Activated T-cell treated with anti-CD3 and anti-CD28 coated beads, Interleukin-2, amount 50 U/mL, for 1 hour (primary cell): ENCODE results near the gene WNT3.

Source experiments
- DNase-seq: peaks from one replicate; pipeline ENCODE4 v3.0.0-alpha.2; 2020

Gene WNT3

DNA sequence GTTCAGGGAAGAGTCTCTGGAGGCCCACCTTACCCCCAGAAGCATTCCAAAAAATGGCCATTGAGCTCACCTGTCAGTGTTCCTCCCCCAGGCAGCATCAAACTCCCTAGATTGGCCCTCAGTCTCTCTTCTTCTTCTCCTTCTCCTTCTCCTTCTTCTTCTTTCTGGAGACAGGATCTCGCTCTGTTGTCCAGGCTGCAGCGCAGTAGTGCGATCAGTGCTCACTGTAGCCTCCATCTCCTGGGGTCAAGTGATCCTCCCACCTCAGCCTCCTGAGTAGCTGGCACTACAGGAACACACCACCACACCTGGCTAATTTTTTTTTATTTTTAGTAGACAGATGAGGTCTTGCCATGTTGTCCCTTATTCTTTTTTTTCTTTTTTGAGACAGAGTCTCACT, 16.4 kb upstream of the WNT3 start:
- DNase-seq = no peak

DNA sequence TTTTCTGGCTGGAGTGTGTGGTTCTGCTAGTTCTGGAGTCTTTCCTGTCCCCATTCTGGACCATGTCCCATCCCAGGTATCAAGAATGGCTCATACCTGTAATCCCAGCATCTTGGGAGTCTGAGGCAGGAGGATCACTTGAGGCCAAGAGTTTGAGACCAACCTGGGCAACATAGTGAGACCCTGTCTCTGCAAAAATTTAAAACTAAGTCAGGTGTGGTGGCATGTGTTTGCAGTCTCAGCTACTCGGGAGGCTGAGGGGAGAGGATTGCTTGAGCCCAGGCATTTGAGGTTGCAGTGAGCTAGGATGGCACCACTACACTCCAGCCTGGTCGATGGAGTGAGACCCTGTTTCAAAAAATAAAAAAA, 15.3 kb upstream of the WNT3 start:
- no peak for DNase-seq

DNA sequence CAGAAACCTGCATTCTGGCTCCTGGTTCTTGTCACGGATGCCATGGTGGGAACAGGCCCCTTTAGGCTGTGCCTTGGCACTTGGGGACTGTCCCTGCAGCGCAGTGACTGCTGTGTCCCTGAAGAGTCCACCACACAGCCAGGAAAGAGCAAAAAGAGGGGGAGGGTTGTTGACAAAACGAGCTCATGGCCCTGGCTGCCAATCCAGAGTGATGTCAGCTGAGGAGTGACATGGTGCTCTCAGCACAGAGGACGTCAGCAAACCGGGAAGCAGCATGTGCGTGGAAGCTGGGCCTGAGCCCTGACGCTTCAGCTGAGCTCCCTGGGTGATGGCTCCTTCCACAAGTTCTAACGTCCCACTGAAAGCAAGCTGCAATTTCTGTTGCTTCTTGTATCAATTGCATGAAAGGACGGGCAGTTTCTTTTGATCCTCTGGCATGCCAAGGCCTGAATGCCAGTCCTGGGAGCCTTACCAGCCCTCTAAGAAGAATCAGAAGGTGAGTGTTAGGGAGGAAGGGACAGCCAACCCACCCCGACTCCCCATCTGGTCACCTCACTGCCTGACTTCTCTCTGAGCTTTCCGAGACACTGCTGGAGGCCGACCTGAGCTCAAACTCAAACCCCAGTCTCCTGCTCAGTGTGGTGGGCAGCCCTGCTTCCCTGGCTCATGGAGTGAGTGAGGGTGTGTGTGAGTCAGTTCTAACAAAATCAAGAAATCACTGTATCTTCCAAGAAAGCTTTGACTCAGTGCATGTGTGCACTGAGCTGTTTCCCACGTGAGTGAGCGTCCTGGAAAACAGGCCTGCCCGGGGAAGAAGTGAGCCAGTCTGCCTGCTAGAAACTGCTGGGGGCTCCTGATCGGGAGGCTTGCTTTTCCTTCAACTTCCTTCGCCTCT, 14.7 kb upstream of the WNT3 start:
- DNase-seq = no peak

DNA sequence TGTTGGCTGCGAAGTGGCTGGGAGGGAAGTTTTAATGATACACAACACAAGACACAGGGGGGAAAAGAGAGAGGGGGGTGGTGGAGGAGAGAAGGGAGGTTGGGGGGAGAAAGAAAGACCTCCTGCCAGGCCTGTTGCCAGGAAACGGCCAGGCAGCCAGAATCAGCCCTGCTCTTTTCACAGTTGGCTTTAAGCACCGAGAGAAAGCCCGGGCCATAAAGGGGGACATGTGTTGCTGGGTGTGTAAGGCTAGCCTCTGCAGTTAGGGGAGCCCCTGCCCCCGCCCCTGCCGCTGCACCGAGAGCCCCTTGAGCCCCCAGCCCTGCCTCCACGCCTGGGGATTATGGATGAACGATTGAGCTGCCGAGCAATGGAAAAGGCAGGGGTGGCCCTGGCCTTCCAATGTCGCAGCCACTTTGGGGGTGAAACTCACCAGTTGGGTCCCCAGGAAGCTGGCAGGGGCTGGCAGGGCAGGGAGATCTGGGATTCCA, 13.9 kb upstream of the WNT3 start:
- DNase-seq = no peak

DNA sequence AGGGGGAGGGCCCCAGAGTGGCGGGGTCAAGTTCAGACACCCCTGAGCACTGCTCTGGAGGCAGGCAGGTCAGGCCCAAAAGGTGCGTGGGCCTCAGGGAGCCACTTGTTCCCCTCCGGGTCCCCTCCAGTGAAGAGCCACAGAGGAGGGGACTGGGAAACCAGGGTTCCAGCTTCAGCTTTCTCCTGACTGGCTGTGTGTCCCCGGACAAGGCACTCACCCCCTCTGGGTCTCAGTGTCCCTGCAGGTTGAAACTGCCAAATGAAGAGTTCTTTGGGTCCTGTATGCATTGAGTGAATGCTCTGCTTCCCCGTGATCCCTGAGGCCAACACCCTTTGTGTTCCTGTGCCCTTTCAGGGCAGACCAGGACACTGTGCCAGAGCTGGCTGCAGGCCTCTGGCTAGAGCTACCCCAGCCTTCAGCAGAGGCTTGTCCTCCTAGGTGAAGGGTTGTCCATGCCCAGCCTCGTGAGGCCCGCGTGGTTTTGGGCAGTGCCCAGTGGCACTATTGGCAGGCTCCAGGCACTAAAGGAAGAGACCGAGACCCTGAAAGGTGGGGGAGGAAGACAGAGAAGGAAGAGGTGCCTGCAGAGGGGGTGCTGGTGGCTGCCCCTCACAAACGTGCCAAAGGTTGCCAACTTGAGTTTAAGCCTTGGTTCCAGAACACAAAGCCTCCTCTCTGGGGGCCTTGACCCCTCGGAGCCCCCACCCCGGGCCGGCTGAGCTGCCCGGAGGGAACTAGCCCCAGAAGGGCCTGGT, 13.3 kb upstream of the WNT3 start:
- DNase-seq = no peak

DNA sequence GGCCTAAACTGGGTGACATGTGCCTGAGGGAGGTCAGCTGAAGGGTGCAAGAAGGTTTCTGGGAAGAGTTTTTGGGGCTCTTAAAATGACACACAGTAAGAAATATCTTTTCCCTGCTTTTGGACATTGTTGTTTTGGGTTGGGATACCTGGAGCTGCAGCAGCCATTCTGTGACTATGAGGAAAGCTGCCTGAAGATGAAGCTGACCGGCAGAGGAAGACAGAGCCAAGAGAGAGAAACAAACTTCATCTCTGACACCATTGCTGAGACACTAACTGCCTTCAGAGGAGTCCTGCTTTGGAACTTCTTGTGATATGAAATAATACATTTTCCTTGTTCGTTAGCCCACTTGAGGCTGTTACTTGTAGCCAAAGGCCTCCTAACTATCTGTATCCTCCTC, 8.8 kb upstream of the WNT3 start:
- no peak for DNase-seq

DNA sequence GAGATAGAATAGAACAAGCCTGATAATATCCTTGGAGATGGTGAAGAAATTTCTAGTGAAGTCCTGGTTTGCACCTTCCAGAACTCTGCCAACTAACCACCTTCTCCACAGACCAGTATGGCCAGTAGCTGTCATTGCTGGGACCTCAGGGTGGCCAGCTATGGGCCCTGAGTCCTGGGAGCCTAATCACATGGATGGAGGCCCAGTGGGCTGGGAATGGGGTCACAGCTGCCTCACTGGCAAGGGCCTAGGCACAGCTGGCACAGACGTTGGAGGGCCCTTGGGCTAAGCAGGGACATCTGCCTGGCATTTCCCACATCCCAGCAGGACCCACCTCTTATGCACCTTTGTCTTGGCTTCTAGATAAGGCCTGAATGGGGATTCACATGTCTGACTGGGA, 7.6 kb upstream of the WNT3 start:
- no peak for DNase-seq

DNA sequence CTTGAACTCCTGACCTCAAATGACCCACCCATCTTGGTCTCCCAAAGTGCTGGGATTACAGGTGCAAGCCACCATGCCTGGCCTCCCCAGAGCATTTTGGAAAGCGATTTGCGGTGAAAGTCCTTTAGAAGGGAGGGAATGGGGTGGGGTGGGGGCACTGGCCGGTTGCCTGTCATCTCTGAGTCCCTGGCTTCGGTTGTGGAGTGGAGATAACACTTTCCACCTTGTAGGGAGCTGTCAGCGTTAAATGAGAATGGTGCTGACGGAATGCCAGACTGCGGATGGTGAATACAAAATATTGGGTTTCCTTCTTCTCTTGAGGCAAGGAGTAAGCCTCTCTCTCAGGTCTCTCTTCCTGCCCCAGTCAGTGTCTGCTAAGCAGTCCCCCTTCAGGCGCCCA, 5.2 kb upstream of the WNT3 start:
- no peak for DNase-seq

DNA sequence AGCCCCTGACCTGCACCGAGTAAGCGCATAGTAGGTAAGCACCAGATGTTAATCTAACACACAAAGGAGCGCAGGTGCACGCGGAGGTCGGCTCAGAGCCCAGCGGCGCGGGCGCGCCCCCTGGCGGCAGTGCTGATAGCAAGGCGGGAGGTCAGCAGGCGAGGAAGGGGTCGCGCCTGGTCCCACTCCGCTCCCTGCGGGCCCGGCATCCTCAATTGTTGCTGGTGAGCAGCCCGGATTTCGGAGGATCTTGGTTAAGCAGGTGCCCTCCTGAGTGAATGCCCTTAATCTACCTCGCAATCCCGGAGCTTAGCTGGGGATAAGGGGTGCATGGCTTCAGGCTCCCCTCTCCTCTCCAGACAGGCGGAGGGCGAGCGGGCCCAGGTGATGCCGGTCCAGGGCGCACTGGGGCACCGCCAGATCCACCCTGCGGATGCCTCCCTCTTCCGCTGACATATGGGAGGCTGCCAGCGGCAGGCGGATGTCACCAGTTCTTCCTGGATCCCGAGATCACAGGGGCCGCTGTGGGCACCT, 4.0 kb upstream of the WNT3 start:
- DNase-seq = peak; percentile 52

DNA sequence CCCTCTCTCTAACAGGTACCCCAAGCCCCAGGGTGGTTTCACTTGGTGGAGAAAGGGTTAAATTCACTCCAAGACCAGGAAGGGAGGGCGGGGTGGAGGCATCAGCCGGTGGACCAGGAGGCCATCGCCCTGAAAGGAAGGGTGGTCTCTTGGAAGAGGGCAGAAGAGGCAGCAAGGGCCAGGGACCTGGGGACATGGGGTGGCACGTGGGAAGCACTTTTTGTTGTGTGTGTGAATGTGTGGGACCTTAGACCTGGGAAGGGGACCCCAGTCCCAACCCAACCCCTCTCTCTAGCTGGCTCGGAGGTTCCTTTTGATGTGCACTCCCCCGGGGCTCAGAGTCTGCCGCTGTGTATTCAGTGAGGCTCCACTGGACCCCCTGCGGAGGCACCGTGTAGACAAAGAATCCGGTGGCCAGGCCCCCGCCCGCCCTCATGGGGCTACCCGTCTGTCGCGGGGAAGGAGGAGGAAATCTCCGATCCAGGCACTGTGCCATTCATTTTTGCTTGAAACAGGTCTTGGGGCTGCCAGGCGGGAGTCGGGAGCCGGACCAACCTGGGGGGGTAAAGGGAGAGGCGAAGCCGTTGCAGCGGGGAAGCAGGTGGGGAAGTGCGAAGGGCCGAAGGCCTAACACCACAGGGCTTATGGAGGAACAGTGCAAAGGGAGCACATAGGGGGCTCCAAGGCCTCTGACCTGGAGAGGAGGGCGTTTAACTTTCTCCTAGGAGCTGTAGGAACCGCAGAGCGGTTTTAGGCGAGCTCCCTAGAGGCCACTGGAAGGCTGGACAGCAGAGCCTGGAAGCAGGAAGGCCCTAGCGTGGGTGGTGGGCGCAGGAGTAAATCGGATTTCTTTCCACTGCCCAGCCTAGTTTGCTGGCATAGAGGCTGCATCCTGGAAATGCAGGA, 3.2 kb upstream of the WNT3 start:
- DNase-seq = no peak

DNA sequence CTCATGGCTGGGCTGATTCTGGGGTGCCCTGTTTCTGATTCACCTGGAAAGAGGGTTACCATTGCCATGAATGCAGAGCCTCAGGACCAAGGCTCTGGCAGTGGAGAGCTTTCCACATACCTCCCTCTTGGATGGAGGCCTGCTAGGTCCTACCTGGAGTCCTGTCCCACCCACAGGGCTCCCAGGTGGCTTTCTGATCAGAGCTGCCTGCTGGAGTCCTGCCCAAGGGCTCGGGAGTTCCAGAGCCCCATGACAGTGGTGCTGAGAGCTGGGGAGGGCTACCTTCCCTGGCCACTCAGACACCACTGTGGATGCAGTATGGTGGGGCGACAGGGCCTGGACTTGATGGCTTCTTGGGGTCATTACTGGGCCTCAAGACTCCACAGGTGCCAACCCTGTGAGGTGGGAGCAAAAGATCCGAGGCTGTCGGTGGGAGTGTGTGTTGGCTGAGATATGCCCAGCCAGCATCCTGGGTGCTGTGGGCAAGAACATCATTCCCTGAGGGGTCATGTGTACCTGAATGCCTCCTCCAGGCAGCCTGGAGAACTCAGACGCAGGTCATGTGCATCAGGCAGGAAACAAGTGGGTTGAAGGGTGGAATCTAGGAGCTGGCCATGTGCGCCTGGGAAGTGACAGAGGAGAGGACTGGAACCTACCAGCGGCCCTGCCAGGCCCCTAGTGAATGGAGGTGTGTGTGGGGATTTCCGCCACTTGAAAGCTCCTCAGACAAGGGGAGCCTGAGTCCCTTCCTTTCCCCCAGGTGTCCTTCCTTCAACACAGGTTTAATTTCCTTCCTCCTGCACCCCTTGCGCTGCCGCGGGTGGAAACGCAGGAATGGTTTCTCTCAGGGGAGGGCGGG, 2.3 kb upstream of the WNT3 start:
- DNase-seq = no peak

DNA sequence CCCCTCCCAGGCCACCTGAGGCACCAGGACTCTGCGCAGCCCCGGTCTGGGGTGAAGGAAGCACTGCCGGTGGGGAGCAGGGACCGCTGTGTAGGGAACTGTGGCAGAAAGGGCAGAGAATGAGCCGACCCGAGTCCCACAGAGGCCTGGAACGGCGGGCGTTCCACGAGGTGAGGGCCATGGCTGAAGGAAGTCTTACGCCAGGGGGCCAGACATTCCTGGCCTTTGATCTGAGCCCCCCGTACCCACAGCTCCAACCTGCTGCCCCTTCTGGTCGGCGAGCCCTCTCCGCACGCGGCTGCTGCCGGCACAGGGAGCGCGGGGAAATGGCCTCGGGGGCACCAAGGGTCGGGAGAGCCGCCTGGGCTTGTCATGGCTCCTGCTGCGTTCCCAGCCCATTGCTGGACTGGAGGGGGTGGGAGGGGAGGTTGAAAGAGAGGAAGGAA, 1.4 kb upstream of the WNT3 start:
- no peak for DNase-seq

DNA sequence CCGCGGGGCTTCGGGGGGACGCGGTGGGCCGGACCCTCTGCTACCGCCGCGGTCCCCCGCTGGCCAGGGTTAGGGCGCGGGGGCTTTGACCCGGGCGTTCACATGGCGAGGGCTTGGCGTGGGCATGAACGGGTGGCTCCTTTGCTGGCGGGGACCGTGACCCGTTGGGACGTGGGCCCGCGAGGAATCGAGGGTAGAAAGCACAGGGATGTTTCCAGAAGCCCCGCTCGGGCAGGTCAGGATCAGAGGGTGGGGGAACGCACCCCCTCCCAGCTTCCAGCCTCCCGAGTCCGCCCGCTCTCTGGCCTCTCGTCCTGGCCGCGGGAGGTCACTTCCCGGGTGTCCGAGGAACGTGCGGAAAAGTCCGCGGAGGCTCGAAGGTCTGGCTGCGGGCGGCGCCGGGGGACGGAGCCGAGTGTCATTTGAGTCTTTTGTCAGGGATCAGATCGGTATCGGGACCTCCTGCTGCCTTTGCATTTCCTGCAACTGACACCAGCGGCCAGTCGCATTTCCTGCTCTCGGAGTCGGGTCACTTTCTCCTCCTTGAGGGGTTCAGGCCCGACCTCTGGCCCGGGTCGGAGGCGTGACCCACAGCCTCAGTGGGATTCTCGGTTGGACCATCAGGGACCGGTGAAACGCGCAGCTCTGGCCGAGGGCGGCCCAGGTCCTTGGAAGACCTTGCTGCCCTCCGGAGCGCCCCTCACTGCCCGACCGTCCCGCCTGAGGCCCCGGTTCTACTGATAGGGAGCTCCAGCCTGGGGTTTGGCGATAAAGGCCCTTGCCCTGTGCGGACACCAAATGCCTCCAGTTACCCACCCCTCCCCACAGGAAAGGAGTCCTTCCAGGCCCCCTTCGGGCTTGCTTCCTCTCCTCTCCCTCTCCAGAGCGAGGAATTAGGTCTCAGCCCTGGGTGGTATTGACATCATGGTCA, 702 bp upstream of the WNT3 start:
- DNase-seq = no peak

DNA sequence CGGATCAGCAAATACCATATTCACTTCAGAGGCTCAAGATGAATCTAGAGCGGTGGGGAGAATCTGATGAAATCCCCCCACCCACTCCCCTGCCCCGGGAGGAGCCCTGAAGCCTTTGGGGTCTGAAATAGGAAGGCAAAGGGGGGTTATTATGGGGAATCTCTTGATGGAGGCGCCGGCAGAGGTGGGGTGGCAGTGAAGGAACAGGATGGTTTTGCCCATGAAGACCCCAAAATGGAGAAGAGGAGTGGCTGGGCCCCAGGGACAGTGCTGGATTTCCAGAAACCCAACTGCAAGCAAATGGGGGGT, 637 bp downstream of the WNT3 start:
- DNase-seq = no peak

DNA sequence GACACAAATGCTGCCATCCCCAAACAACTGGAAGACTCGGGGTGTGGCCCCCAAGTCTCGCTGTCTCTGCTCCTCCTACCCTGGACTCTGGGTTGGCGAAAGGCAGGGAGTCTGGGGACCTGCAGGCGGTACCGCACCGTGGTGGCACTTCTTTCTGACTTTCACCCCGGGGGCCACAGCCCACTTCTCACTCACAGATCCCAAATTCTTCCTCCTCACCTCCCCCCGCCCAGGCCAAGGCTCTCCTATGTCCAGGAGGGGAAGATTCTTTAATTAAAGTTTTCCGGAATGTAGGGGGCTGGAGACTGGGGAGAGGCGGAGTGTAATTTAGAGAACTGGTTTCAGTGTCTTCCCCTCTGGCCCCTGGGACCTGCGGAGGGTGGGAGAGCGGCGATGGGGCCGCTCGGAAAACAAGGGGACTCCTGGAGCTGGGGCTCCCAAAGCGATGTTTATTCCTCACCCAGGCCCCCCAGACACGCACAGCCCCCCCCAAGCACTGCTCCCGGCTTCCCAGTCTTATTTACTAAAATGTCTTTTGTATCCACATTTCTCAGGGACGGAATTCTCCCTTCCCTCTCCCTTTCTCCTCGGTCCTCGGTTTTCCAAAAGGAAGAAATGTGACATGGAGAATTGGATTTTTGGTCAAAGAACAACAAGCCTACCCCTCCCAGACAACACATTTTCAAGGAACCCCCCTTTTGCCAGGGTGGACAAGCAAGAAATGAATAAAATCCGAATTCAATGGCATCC, 1.2 kb downstream of the WNT3 start:
- no peak for DNase-seq

DNA sequence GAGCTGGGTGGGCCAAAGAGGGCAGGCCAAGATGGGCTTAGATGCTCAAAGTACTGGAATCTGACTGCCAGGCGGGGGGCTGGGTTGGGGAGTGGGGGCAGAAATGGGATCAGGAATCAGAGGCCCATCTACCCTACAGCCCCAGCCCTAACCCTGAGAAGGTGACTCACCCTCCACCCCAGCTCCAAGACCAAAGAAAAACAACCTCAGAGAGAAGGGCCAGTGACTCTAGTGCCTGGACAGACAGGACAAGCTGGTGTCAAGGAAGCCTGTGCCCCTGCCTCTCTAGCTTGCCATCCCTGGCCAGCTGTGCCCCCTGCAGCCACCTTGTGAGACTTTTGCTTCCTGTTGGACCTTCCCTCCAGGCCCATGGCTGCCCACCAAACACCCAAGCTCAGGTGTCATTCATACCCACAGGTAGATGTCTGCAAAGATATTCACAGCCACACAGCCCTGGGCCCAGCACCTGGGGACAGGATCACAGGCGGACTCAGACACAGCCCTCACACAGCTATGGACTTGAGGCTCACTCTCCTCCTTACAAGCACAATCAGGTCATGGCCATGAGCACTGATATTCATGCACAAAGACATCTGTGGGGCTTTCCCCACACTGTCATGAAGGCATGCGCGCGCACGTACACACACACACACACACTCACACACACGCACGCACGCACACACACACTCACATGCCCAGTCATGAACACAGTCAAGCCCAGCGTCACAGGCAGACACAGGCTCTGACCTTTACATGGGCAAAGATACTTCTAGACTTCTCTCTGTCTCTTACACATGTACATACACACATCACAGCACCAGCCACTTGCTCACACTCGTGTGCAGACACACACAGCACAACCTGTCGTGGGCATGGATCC, 2.8 kb downstream of the WNT3 start:
- DNase-seq = no peak

DNA sequence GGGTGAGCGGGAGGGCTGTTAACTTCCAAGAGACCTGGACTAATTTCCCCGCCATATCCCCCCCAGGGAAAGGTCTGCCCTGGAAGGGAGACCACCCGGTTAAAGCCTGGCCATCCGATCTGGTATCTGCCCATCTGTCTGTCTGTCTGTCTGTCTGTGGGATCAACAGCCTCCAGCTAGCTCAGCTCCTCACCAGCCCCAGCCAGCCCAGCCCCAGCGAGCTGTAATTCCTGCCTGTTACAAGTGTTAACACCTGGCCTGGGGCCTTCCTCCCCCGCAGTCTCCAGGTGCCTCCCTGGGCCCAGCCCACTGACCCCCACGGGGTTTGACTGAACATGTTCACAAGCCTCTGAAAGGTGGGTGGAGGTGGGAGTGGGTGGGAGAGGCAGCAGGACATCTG, 4.0 kb downstream of the WNT3 start:
- DNase-seq = no peak

DNA sequence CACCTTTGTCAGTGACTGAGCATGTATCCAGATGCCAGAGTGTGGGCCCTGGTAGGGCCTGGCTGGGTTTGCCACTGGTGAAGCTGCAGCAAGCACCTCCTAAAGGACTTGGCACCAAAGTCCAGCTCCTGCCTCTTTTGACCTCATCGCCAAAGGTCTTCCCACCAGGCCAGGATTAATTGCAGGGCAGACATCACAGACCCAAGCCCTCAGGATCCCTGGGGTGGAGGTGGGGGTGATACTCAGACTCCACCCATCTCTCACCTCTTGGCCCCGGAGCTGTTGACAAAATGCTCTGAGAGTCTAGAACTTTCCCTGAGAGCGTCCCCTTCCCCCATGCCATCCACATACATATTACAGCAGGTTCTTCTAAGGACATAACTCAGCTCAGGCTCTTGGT, 4.6 kb downstream of the WNT3 start:
- DNase-seq = no peak
